H9 (cell line): ENCODE measurements around the gene DLG2. TPM values are rescaled to one million over a fixed set of nuclear protein-coding genes. Genes with fewer than 3 reads are reported as not detected.

Source experiments
- DNase-seq: peaks from one replicate; pipeline ENCODE4 v3.0.0-alpha.2; 2017
- H2AFZ ChIP-seq: one replicate; pipeline ENCODE4 v1.6.1; 2013; ENCODE audit warnings: mild to moderate bottlenecking, low read length, control low read depth, moderate library complexity
- H2AK5ac ChIP-seq: 2 replicates; pipeline ENCODE4 v1.6.1; 2013; ENCODE audit warnings: low read length, control low read depth, mixed read lengths; ENCODE audit not compliant: insufficient read length
- H2BK120ac ChIP-seq: one replicate; pipeline ENCODE4 v1.6.1; 2013; ENCODE audit warnings: low read depth, mild to moderate bottlenecking, low read length, control low read depth, inconsistent platforms; ENCODE audit not compliant: poor library complexity, severe bottlenecking
- H2BK12ac ChIP-seq: 2 replicates; pipeline ENCODE4 v1.6.1; 2013; ENCODE audit warnings: low read length, control low read depth, mixed read lengths, low read depth; ENCODE audit not compliant: insufficient read length
- H2BK15ac ChIP-seq: 2 replicates; pipeline ENCODE4 v1.6.1; 2013; ENCODE audit warnings: low read depth, low read length, control low read depth
- H2BK20ac ChIP-seq: one replicate; pipeline ENCODE4 v1.6.1; 2013; ENCODE audit warnings: low read depth, mild to moderate bottlenecking, low read length, control low read depth, inconsistent platforms; ENCODE audit not compliant: poor library complexity, severe bottlenecking
- H2BK5ac ChIP-seq: 2 replicates; pipeline ENCODE4 v1.6.1; 2013; ENCODE audit warnings: low read length, control low read depth, mixed read lengths; ENCODE audit not compliant: insufficient read length
- H3K14ac ChIP-seq: 2 replicates; pipeline ENCODE4 v1.6.1; 2013; ENCODE audit warnings: low read length, control low read depth; ENCODE audit not compliant: insufficient read depth
- H3K18ac ChIP-seq: 2 replicates; pipeline ENCODE4 v1.6.1; 2013; ENCODE audit warnings: low read depth, mild to moderate bottlenecking, mixed read lengths, low read length, control low read depth; ENCODE audit not compliant: insufficient read length
- H3K23ac ChIP-seq: 2 replicates; pipeline ENCODE4 v1.6.1; 2013; ENCODE audit warnings: low read length, control low read depth, mixed read lengths, low read depth; ENCODE audit not compliant: insufficient read length
- H3K23me2 ChIP-seq: 2 replicates; pipeline ENCODE4 v1.6.1; 2013; ENCODE audit warnings: low read depth, mild to moderate bottlenecking, mixed read lengths, low read length, control low read depth; ENCODE audit not compliant: insufficient read length, poor library complexity, severe bottlenecking
- H3K27ac ChIP-seq: 2 replicates; pipeline ENCODE4 v1.5.1; 2013; ENCODE audit warnings: low read length, control low read depth, mixed read lengths, low read depth; ENCODE audit not compliant: insufficient read length
- H3K27me3 ChIP-seq: 2 replicates; pipeline ENCODE4 v1.6.1; 2013; ENCODE audit warnings: low read length, control low read depth, inconsistent platforms; ENCODE audit not compliant: insufficient read depth
- H3K4ac ChIP-seq: 2 replicates; pipeline ENCODE4 v1.6.1; 2013; ENCODE audit warnings: low read depth, mild to moderate bottlenecking, control low read depth, inconsistent platforms, low read length, moderate library complexity
- H3K4me1 ChIP-seq: 2 replicates; pipeline ENCODE4 v1.6.1; 2013; ENCODE audit warnings: low read length, control low read depth, inconsistent platforms; ENCODE audit not compliant: insufficient read depth
- H3K4me2 ChIP-seq: 2 replicates; pipeline ENCODE4 v1.6.1; 2013; ENCODE audit warnings: low read length, control low read depth, mixed read lengths; ENCODE audit not compliant: insufficient read length, insufficient read depth
- H3K56ac ChIP-seq: 2 replicates; pipeline ENCODE4 v1.6.1; 2013; ENCODE audit warnings: low read depth, mild to moderate bottlenecking, mixed read lengths, low read length, control low read depth; ENCODE audit not compliant: insufficient read length
- H3K79me1 ChIP-seq: 2 replicates; pipeline ENCODE4 v1.6.1; 2013; ENCODE audit warnings: low read depth, mild to moderate bottlenecking, moderate library complexity, low read length, control low read depth, inconsistent platforms; ENCODE audit not compliant: insufficient read depth, poor library complexity, severe bottlenecking
- H3K79me2 ChIP-seq: 2 replicates; pipeline ENCODE4 v1.6.1; 2013; ENCODE audit warnings: low read length, control low read depth, inconsistent platforms; ENCODE audit not compliant: insufficient read depth
- H3K9ac ChIP-seq: 2 replicates; pipeline ENCODE4 v1.6.1; 2013; ENCODE audit warnings: low read length, control low read depth, mixed read lengths; ENCODE audit not compliant: insufficient read length; ENCODE audit errors: extremely low read depth
- H3K9me3 ChIP-seq: one replicate; pipeline ENCODE4 v1.6.1; 2013; ENCODE audit warnings: low read depth, low read length, inconsistent platforms; ENCODE audit not compliant: control insufficient read depth
- H3T11ph ChIP-seq: one replicate; pipeline ENCODE4 v1.6.1; 2013; ENCODE audit warnings: mild to moderate bottlenecking, low read length, control low read depth, inconsistent platforms
- H4K20me1 ChIP-seq: one replicate; pipeline ENCODE4 v1.6.1; 2013; ENCODE audit not compliant: control insufficient read depth, insufficient read length, insufficient read depth
- H4K5ac ChIP-seq: 2 replicates; pipeline ENCODE4 v1.6.1; 2013; ENCODE audit warnings: low read depth, mild to moderate bottlenecking, mixed read lengths, low read length, control low read depth; ENCODE audit not compliant: insufficient read length
- H4K8ac ChIP-seq: replicated peaks from 2 replicates; pipeline ENCODE4 v1.6.1; 2013; ENCODE audit warnings: low read length, control low read depth, mixed read lengths, low read depth; ENCODE audit not compliant: insufficient read length
- H4K91ac ChIP-seq: 2 replicates; pipeline ENCODE4 v1.6.1; 2013; ENCODE audit warnings: low read depth, mild to moderate bottlenecking, moderate library complexity, mixed read lengths, low read length, control low read depth; ENCODE audit not compliant: insufficient read length
- H3K27ac Mint-ChIP-seq, 3 experiments: 2 replicates in 2 of 3; 3 replicates in 1 of 3; pipeline ENCODE4 v1.8.0; 2020 to 2021; ENCODE audit warnings: mixed read lengths in 3 of 3, mild to moderate bottlenecking in 1 of 3, moderate library complexity in 1 of 3
- H3K27me3 Mint-ChIP-seq: 2 replicates; pipeline ENCODE4 v1.8.0; 2021; ENCODE audit warnings: low read depth, mild to moderate bottlenecking, moderate library complexity, mixed read lengths
- H3K36me3 Mint-ChIP-seq, 3 experiments: 2 replicates in 2 of 3; 3 replicates in 1 of 3; pipeline ENCODE4 v1.8.0; 2020 to 2021; ENCODE audit warnings: low read depth in 3 of 3, mixed read lengths in 3 of 3; ENCODE audit not compliant: insufficient read depth in 1 of 3
- H3K4me1 Mint-ChIP-seq, 2 experiments: 2 replicates each; pipeline ENCODE4 v1.8.0; 2020; ENCODE audit warnings: mixed read lengths in 2 of 2
- H3K4me3 Mint-ChIP-seq, 2 experiments: 2 replicates in 1 of 2; 3 replicates in 1 of 2; pipeline ENCODE4 v1.8.0; 2020 to 2021; ENCODE audit warnings: mild to moderate bottlenecking in 2 of 2, mixed read lengths in 2 of 2, moderate library complexity in 1 of 2
- H3K9me3 Mint-ChIP-seq, 2 experiments: 2 replicates in 1 of 2; 3 replicates in 1 of 2; pipeline ENCODE4 v1.8.0; 2020; ENCODE audit warnings: mild to moderate bottlenecking in 2 of 2, mixed read lengths in 2 of 2, moderate library complexity in 1 of 2
- CTCF ChIP-seq: fragments of 200-600 bp; sonication (generic); conservative IDR thresholded peaks from 3 replicates; pipeline ENCODE4 v1.8.0; 2021; ENCODE audit warnings: antibody characterized with exemption, mild to moderate bottlenecking
- total RNA-seq: library from RNA; stranded (reverse); gene quantifications from 2 replicates; pipeline ENCODE4 v1.2.1, GENCODE V29; 2021

DLG2 gene
- total RNA-seq, 1 experiment from 2014 or later, result 8.0 TPM

- no peak overlapping the region for H2BK120ac ChIP-seq
- H3K4me2 ChIP-seq, result no peak overlapping the region
- H4K91ac ChIP-seq, result no peak overlapping the region
- H3K4ac ChIP-seq, result no peak overlapping the region
- H4K20me1 ChIP-seq, result no peaks in the 10 kb centered on the region
- Mint-ChIP-seq H3K9me3 (no peaks in the 10 kb centered on the region), H3K4me1 (peaks cover 13 to 16% of the 10 kb centered on the region in 2 experiments), H3K4me3 (no peak overlapping the region), H3K36me3 (no peaks in the 10 kb centered on the region), H3K27me3 (no peaks in the 10 kb centered on the region), H3K27ac (peak overlapping the region in 1 of 3 experiments; percentile 38; a peak in 1 of 7 replicates)
- H3K23ac ChIP-seq, result no peak overlapping the region
- H3K79me2 ChIP-seq, result no peaks in the 10 kb centered on the region
- H2BK12ac ChIP-seq, result no peak overlapping the region
- H4K8ac ChIP-seq, result no peak overlapping the region
- no peak overlapping the region for H3K27ac ChIP-seq
- no peaks in the 10 kb centered on the region for H3K9me3 ChIP-seq
- H3K9ac ChIP-seq, result no peak overlapping the region
- H3K18ac ChIP-seq, result no peak overlapping the region
- no peaks in the 10 kb centered on the region for H3K27me3 ChIP-seq
- no peak for TF ChIP-seq CTCF
- no peak overlapping the region for H2AK5ac ChIP-seq
- no peaks in the 10 kb centered on the region for H3K79me1 ChIP-seq
- no peak overlapping the region for H2BK5ac ChIP-seq
- H3T11ph ChIP-seq, result no peak overlapping the region
- no peaks in the 10 kb centered on the region for H3K23me2 ChIP-seq
- peaks cover 3% of the 10 kb centered on the region; the same call in 1 of the 2 replicates for H3K4me1 ChIP-seq
- H2BK20ac ChIP-seq, result no peak overlapping the region
- no peak overlapping the region for H3K14ac ChIP-seq
- H2AFZ ChIP-seq, result no peak overlapping the region
- H2BK15ac ChIP-seq, result no peak overlapping the region
- DNase-seq, result no peak
- no peak overlapping the region for H4K5ac ChIP-seq
- no peak overlapping the region for H3K56ac ChIP-seq
These were observed 1214.3 kb downstream of the DLG2 start for GRCh38 chr11:84412862-84413261.
